Panc1 (cell line): ENCODE measurements around the gene LITAFD. TPM values are rescaled to one million over a fixed set of nuclear protein-coding genes. Genes with fewer than 3 reads are reported as not detected.

Experiments used
- ATAC-seq: fragments of 200-7000 bp; cut with Tn5 transposase; 2 replicates; pipeline ENCODE4 v1.9.1; 2020; ENCODE audit warnings: mild to moderate bottlenecking, moderate library complexity
- BruUV-seq: library from RNA; stranded (reverse); fragments of 400-500 nt; replicated peaks from 2 replicates; lab custom pipeline; 2021; lab: Mats Ljungman, UMichigan
- CTCF ChIA-PET: fragments of 300-600 bp; sonication (Branson Sonifier 250); formaldehyde crosslinking; loops from one replicate; lab custom pipeline; 2022; ENCODE audit warnings: antibody characterized with exemption; lab: Charles Lee
- POLR2A ChIA-PET: fragments of 300-600 bp; sonication (Branson Sonifier 250); formaldehyde crosslinking; loops from one replicate; lab custom pipeline; 2022; ENCODE audit warnings: antibody characterized with exemption; lab: Charles Lee
- DNase-seq: peaks from one replicate; pipeline ENCODE4 v3.0.0-alpha.2; 2010; ENCODE audit warnings: low read depth, low spot score
- H3K27ac ChIP-seq: 2 replicates; pipeline ENCODE4 v1.5.1; 2011; ENCODE audit warnings: mild to moderate bottlenecking, low read length, inconsistent platforms
- H3K27me3 ChIP-seq: fragments of 200-500 bp; sonication (Bioruptor generic); 2 replicates; pipeline ENCODE4 v1.6.0; 2014; ENCODE audit warnings: low read length, inconsistent platforms; ENCODE audit not compliant: control insufficient read depth, insufficient read depth
- H3K36me3 ChIP-seq: fragments of 200-500 bp; sonication (Bioruptor generic); 2 replicates; pipeline ENCODE4 v1.5.1; 2014; ENCODE audit warnings: inconsistent platforms, mild to moderate bottlenecking, low read length, moderate library complexity; ENCODE audit not compliant: control insufficient read depth, insufficient read depth
- H3K4me1 ChIP-seq: 2 replicates; pipeline ENCODE4 v1.5.1; 2011; ENCODE audit warnings: inconsistent platforms, mild to moderate bottlenecking, low read length, moderate library complexity; ENCODE audit not compliant: control insufficient read depth, insufficient read depth
- H3K4me3 ChIP-seq, 2 experiments: 2 replicates each; pipeline ENCODE4 v1.5.1; 2011 to 2012; ENCODE audit warnings: low read depth in 2 of 2, low read length in 2 of 2, mild to moderate bottlenecking in 2 of 2, inconsistent platforms in 1 of 2, moderate library complexity in 1 of 2
- H3K9me3 ChIP-seq: fragments of 200-500 bp; sonication (Bioruptor generic); 2 replicates; pipeline ENCODE4 v1.5.1; 2014; ENCODE audit warnings: low read depth, mild to moderate bottlenecking, inconsistent platforms, low read length, moderate library complexity; ENCODE audit not compliant: control insufficient read depth, insufficient read depth
- POLR2AphosphoS5 ChIP-seq: IDR thresholded peaks from 2 replicates; pipeline ENCODE4 v1.6.1; 2012; ENCODE audit warnings: mild to moderate bottlenecking, low read depth, low read length, moderate library complexity
- SIN3A ChIP-seq: IDR thresholded peaks from 2 replicates; pipeline ENCODE4 v1.6.1; 2012; ENCODE audit warnings: low read depth, mild to moderate bottlenecking, low read length, moderate library complexity, borderline replicate concordance; ENCODE audit not compliant: insufficient read depth
- TCF7L2 ChIP-seq: IDR thresholded peaks from 2 replicates; pipeline ENCODE4 v1.6.1; 2011; ENCODE audit warnings: mild to moderate bottlenecking, low read depth, low read length, inconsistent platforms
- in situ Hi-C: cut with HindIII; loops from 2 replicates; pipeline ENCODE4 v1.10.0; 2016; ENCODE audit warnings: low sequenced_read_pairs, low pct_unique_long_range_greater_than_20kb
- intact Hi-C: fragments of 100-400 bp; cut with micrococcal nuclease; formaldehyde crosslinking; loops from one replicate; pipeline ENCODE4 v1.10.0; 2022; ENCODE audit not compliant: unreplicated experiment
- total RNA-seq: library from RNA; stranded (reverse); gene quantifications from one replicate; pipeline ENCODE4 v1.2.1, GENCODE V29; 2021; ENCODE audit not compliant: unreplicated experiment
- TF ChIP-seq, protein P1 (sequence below), 2 experiments: IDR thresholded peaks; 2 replicates each; pipeline ENCODE4 v1.6.1; 2011 to 2012; ENCODE audit warnings: low read depth in 2 of 2, control low read depth in 1 of 2, low read length in 1 of 2, mild to moderate bottlenecking in 1 of 2, moderate library complexity in 1 of 2; ENCODE audit not compliant: insufficient read depth in 1 of 2
- TF ChIP-seq, protein P2 (sequence below): fragments of 450-650 bp; IDR thresholded peaks from 2 replicates; pipeline ENCODE4 v1.5.1; 2017; ENCODE audit warnings: mild to moderate bottlenecking

The LITAFD gene
- total RNA-seq, 1 experiment from 2014 or later, result not detected

DNA sequence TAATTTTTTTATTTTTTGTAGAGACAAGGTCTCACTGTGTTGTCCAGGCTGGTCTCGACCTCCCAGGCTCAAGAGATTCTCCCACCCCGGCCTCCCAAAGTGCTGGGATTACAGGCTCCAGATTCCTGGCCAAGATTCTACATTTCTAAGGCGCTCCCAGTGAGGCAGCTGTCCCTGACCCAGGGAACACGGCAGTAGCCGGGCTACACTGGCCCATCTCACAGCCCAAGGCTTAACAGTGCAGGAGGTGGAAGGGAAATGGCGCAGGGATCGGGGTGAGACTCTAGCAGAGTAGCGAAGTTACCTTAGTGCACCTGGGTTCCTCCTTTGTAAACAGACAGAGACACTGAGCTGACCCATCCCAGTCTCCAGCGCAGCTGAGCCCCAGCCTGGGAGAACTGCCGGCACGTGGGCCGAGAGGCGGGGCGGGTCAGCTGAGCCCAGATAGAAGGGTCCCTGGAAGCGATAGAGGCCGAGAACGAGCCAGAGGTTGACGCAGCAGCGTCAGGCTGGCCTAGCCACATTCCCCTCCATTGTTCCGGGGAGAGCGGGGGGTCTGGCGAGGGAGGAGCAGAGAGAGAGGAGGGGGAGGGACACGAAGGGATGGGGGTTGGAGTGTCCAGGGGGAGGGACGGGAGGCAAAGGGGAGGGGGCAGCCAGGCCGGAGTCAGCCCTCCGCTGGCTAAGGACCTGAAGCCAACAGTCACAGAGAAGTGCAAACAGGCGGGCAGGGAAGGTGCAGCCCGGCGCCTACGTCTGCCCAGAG, 15.8 kb upstream of the LITAFD start:
- BruUV-seq, result no TSS peak
- H3K4me3 ChIP-seq, result peak overlapping the region; percentile 81 to 86

DNA sequence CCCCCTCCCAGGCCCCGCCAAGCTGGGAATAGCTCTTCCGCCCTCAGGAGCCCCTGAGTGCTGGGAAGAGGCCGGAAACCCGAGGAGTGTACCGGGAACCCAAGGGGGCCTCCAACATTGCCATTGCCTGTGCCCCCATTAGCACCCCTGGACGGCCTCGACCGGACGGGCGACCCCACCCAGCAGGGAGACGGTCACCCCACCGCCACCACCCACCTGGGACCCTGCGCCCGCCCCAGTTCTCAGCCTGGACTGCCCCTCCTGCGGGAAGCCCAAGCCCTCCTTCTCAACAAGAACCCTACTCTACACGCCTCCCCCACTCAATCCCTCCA, 15.3 kb upstream of the LITAFD start:
- TF ChIP-seq POLR2AphosphoS5 (no peak), TCF7L2 (no peak), SIN3A (no peak; the same call in 1 of the 2 replicates)
- TF ChIP-seq, protein P1, sequence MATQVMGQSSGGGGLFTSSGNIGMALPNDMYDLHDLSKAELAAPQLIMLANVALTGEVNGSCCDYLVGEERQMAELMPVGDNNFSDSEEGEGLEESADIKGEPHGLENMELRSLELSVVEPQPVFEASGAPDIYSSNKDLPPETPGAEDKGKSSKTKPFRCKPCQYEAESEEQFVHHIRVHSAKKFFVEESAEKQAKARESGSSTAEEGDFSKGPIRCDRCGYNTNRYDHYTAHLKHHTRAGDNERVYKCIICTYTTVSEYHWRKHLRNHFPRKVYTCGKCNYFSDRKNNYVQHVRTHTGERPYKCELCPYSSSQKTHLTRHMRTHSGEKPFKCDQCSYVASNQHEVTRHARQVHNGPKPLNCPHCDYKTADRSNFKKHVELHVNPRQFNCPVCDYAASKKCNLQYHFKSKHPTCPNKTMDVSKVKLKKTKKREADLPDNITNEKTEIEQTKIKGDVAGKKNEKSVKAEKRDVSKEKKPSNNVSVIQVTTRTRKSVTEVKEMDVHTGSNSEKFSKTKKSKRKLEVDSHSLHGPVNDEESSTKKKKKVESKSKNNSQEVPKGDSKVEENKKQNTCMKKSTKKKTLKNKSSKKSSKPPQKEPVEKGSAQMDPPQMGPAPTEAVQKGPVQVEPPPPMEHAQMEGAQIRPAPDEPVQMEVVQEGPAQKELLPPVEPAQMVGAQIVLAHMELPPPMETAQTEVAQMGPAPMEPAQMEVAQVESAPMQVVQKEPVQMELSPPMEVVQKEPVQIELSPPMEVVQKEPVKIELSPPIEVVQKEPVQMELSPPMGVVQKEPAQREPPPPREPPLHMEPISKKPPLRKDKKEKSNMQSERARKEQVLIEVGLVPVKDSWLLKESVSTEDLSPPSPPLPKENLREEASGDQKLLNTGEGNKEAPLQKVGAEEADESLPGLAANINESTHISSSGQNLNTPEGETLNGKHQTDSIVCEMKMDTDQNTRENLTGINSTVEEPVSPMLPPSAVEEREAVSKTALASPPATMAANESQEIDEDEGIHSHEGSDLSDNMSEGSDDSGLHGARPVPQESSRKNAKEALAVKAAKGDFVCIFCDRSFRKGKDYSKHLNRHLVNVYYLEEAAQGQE (IDR thresholded peaks at IDR 0.05; ENCODE audit: insufficient read depth in 1 of 2, low read depth in 2 of 2, low read length in 1 of 2), result no peak
- TF ChIP-seq, protein P2, sequence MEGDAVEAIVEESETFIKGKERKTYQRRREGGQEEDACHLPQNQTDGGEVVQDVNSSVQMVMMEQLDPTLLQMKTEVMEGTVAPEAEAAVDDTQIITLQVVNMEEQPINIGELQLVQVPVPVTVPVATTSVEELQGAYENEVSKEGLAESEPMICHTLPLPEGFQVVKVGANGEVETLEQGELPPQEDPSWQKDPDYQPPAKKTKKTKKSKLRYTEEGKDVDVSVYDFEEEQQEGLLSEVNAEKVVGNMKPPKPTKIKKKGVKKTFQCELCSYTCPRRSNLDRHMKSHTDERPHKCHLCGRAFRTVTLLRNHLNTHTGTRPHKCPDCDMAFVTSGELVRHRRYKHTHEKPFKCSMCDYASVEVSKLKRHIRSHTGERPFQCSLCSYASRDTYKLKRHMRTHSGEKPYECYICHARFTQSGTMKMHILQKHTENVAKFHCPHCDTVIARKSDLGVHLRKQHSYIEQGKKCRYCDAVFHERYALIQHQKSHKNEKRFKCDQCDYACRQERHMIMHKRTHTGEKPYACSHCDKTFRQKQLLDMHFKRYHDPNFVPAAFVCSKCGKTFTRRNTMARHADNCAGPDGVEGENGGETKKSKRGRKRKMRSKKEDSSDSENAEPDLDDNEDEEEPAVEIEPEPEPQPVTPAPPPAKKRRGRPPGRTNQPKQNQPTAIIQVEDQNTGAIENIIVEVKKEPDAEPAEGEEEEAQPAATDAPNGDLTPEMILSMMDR, result no peak
- peak overlapping the region; percentile 96 for H3K27ac ChIP-seq
- peaks cover 60% of the 10 kb centered on the region for H3K4me1 ChIP-seq
- BruUV-seq, result no TSS peak
- H3K9me3 ChIP-seq, result no peaks in the 10 kb centered on the region
- DNase-seq (no peak), ATAC-seq (no peak)
- CTCF ChIA-PET, result no interaction called here
- H3K36me3 ChIP-seq, result peaks cover 3% of the 10 kb centered on the region; the same call in 1 of the 2 replicates
- in situ Hi-C loops, result no loop called here
- intact Hi-C loops, result loop anchor here (10.0 kb wide), 2 partner anchors 268 to 292 kb away; no protein-coding TSS in a partner anchor
- no peaks in the 10 kb centered on the region for H3K27me3 ChIP-seq
- POLR2A ChIA-PET, result no interaction called here
- peak overlapping the region; percentile 81 to 86 for H3K4me3 ChIP-seq

More for the DNA sequence above, 15.8 kb upstream of the LITAFD start:
- CTCF ChIA-PET, result no interaction called here
- Histone ChIP-seq H3K9me3 (no peaks in the 10 kb centered on the region), H3K4me1 (peaks cover 64% of the 10 kb centered on the region), H3K27ac (peak overlapping the region; percentile 96), H3K36me3 (peaks cover 3% of the 10 kb centered on the region; the same call in 1 of the 2 replicates), H3K27me3 (no peaks in the 10 kb centered on the region)
- in situ Hi-C loops, result no loop called here
- ATAC-seq, result no peak
- intact Hi-C loops, result loop anchor here (10.0 kb wide), 2 partner anchors 268 to 292 kb away; no protein-coding TSS in a partner anchor
- no peak for DNase-seq
- TF ChIP-seq, protein P2, result no peak
- no peak for TF ChIP-seq POLR2AphosphoS5
- TF ChIP-seq, protein P1 (IDR thresholded peaks at IDR 0.05; ENCODE audit: insufficient read depth in 1 of 2, low read depth in 2 of 2, low read length in 1 of 2), result no peak
- no peak for TF ChIP-seq SIN3A
- TF ChIP-seq TCF7L2, result no peak
- POLR2A ChIA-PET, result no interaction called here
